ENCODE data around the gene CDC20.
"Not testable (repeated sequence)": the region's sequence is repeated elsewhere in the genome, so short reads cannot be mapped to it uniquely, and the experiment has no call there.

The CDC20 gene

GRCh38 chr1:43358121-43358745, 548 bp upstream of the CDC20 start:
- DNase-seq (ENCODE audit: low spot score) = no peak

GRCh38 chr1:43359696-43360095, 915 bp downstream of the CDC20 start:
- no peak for DNase-seq (ENCODE audit: low spot score)

DNA sequence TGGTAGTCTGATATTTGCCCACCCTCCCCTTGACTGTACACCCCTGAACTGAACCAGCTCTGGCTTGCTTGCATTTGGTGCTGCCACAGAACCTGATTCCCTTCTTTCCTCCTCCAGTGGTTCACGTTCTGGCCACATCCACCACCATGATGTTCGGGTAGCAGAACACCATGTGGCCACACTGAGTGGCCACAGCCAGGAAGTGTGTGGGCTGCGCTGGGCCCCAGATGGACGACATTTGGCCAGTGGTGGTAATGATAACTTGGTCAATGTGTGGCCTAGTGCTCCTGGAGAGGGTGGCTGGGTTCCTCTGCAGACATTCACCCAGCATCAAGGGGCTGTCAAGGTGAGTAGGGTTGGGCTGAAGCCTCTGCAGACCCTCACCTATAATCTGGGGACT, 1.8 kb downstream of the CDC20 start:
- DNase-seq (ENCODE audit: low spot score) = no peak

- DNase-seq (ENCODE audit: low spot score) = no peak
Measured at GRCh38 chr1:43363283-43363934, 4.6 kb downstream of the CDC20 start.

DNA sequence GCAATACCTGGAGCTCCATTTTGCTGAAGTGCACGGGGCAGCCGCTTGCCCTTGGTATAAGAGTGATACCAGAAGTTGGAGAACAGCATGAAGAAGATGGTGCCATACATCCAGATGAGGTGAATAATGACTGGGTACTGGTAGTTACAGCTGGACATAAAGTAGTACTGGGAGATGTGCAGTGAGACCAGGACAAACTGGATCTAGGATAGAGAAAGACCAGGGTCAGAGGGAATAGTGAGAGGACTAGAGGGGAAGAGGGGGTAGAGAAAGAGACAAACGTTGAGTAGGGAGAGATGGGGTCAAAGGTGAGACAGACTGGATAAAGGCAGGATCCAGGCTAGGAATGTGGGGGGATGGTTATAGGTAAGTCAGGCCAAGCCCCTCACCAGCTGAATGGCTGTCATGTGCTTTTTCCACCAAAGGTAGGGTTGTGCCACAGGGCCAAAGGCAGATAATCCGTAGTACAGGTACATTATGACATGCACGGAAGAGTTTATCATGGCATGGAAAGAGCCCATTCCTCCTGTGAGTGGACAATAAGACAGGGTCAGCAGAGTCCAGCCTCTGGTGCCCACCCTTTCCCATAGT, 5.2 kb downstream of the CDC20 start:
- no peak for DNase-seq (ENCODE audit: low spot score)

- no peak for DNase-seq (ENCODE audit: low spot score)
Measured at GRCh38 chr1:43365678-43366077, 6.9 kb downstream of the CDC20 start.

GRCh38 chr1:43366179-43366578, 7.4 kb downstream of the CDC20 start:
- DNase-seq (ENCODE audit: low spot score) = no peak

GRCh38 chr1:43366601-43367025, 7.8 kb downstream of the CDC20 start:
- no peak for DNase-seq (ENCODE audit: low spot score)

GRCh38 chr1:43367026-43367903, 8.5 kb downstream of the CDC20 start:
- DNase-seq (ENCODE audit: low spot score) = no peak

GRCh38 chr1:43367904-43368645, 9.3 kb downstream of the CDC20 start, which contains the start of gene ELOVL1:
ELOVL1 (minus strand) TSS chr1:43368011; CDS start chr1:43365609, 2,402 bp downstream.
- peak; percentile 92 for DNase-seq (ENCODE audit: low spot score)

GRCh38 chr1:43368646-43369020, 9.9 kb downstream of the CDC20 start:
- DNase-seq (ENCODE audit: low spot score) = no peak

GRCh38 chr1:43369779-43370178, 11.0 kb downstream of the CDC20 start:
- not testable (repeated sequence) for DNase-seq (ENCODE audit: low spot score)

DNA sequence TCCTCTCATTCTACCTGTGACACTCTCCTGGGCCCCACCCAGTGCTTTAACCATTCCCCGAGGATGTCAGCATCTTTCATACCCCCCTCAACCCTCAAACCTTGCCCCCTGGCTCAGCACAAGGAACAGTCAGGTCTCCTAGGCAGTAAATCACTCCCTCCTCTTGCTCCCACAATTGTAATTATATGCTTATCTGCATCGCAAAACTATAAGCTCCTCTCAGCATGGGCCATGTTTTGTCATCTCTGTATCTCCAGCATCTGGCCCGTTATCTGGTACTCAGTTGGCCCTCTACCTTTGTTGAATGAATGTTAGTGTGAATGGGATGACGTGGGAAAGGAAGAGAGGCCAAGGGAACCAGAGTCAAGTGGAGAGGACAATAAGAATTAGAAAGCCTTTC, 11.8 kb downstream of the CDC20 start:
- DNase-seq (ENCODE audit: low spot score) = no peak

- DNase-seq (ENCODE audit: low spot score) = no peak
Measured at GRCh38 chr1:43372172-43372571, 13.4 kb downstream of the CDC20 start.

DNA sequence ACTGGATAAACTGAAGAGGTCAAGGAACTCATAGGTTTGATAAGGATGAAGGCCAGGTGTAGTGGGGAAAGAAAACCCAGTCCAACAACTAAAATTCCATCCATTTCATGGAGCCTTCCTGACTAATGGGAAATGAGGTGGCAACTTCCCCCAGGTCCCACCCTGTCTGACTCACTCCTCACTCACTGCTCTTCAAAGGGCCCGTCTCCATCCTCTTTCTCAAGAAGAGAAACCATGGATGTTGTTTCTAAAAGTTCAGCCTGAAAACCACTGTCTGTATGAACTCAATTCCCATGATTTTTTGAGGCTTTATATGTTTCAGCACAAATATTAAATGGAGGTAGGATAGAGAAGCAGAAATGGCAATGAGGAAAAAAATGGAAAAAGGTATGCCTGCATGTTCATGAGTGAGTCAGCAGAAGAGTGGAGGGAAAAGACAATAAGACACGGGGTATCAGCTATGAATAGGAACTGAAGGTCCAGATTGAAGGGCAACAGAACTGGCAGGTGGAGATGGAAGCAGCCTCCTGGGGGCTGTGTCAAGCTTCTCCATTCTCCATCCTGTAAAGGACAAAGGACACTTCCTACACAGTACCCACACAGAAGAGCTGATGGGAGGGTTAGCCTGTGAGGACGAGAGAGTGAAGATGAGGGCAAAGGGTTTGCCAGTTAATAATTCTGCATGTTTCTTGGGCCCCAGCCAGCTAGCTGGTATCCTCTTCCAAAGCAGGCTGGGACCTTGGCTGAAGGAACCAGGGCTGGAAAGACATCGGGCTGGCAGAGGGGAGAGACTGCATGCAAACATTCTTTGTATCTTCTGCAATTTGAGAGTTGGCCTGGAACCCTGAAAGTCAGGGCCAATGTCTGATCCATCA, 14.5 kb downstream of the CDC20 start:
- no peak for DNase-seq (ENCODE audit: low spot score)

DNA sequence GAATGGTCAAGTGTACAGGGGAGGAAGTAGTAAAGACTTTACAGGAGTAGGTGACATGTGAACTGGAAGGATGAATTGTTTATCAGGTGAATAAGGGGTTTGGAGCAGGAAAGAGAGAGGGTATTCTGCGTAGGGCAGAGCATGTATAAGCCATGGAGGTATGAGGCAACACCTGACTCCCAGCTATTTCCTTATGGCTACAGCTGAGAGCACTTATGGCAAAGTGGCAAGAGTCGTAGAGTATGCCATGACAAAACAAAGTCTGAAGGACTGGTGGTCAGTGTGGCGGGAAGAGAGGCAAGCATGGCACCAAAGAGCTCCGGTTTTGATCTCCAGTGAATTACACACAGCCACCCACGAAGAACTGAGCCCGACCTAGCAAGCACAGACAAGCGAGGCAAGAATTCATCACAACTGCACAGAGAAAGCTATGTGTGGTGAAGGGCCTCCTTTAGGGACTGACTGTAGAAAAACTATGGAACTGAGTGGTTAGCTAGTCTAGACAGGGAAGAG, 18.0 kb downstream of the CDC20 start:
- no peak for DNase-seq (ENCODE audit: low spot score)

DNA sequence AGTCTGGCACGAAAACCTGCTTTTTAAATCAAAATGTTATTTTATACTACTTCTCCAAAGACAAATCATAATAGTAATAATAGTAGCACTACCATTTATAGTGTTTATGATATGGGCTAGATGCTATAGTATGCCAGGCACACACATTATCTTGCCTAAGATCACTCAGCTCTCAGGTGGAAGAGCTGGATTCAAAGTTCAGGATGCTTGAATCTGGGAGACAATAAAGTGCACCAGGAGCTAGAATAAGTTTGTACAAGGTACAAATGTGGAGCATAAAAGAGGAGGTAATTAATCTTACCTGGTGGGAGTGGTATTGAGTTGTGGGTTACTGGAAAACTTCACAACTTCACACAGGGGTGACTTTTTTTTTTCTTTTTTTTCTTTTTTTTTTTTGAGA, 19.1 kb downstream of the CDC20 start:
- DNase-seq (ENCODE audit: low spot score) = no peak

GRCh38 chr1:43379476-43379875, 20.7 kb downstream of the CDC20 start:
- DNase-seq (ENCODE audit: low spot score) = no peak

DNA sequence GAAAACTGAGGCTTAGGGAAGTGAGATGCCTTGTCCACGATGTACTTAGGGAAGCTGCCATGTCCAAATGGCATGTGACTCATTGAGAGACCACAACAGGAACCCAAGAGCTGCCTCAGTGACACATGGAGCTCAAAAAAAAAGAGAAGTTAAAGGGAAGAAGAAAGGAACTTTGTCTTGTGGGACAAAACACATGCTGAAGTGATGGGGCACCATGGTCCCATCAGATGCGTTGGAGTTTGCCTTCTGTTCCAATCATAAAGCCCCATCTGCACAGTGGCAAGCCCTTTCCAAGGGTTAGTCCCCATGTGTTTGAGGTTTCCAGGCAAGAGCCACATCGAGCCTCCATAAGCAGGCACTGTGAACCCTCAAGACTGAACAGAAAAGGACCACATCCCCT, 22.8 kb downstream of the CDC20 start:
- DNase-seq (ENCODE audit: low spot score) = no peak

- no peak for DNase-seq (ENCODE audit: low spot score)
Measured at GRCh38 chr1:43382027-43382779, 23.4 kb downstream of the CDC20 start.
